Measurements from ENCODE around the gene SLF1. TPM values are rescaled to one million over a fixed set of nuclear protein-coding genes. Genes with fewer than 3 reads are reported as not detected.
A peak's percentile ranks its signal among the peaks of the same experiment; 100 is the strongest.

SLF1 gene
- total and polyA plus RNA-seq, 2 of the 8 experiments (the other 6 are each of a cell fraction or from before 2014, with no cell fraction given) = 4.8 to 15.7 TPM

DNA sequence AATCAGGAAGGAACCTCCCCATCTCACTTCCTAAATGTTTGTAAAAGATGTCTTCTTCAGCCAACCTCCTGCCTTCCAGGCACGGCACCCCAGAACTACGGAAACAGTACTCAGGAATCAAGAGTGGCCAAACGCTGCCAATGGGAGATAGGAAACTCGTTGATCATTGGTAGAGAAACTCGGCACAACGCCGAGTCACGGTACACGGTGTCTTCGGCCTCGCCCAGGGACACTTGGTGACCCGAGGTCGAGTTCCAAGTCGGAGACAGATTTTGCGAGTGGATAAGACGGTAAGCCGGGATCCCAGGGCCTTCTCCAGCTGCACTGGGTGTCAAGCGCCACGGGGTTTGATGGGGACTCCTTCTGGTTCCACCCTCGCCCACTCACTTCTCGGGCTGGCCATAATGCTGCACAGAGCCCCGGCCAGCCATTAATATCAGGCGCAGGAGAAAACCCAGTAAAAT is 408 bp upstream of the SLF1 start:
- H4K91ac ChIP-seq (replicated peaks; ENCODE audit: insufficient read length, low read length) = peak overlapping the region; percentile 65
- H3K18ac ChIP-seq (ENCODE audit: extremely low read depth, low read length) = peak overlapping the region; percentile 38; the same call in 1 of the 2 replicates
- no peak overlapping the region for H2BK20ac ChIP-seq (ENCODE audit: low read length)
- no peak overlapping the region for H2AK5ac ChIP-seq (ENCODE audit: low read depth, low read length)
- peaks cover 9% of the 10 kb centered on the region for H3K23me2 ChIP-seq (ENCODE audit: low read depth, low read length)
- H2BK120ac ChIP-seq (replicated peaks; ENCODE audit: low read depth, low read length) = no peak overlapping the region
- H3K79me1 ChIP-seq (ENCODE audit: low read depth, low read length) = no peaks in the 10 kb centered on the region; the same call in 1 of the 2 replicates
- H3K4me3 ChIP-seq (ENCODE audit: extremely low read depth in 1 of 4, insufficient read depth in 2 of 4, low read depth in 3 of 4, low read length in 4 of 4) = peak overlapping the region; percentile 66 to 94 (median 80)
- ChIA-PET CTCF (ENCODE audit: partially characterized antibody) (interaction anchor here (0.6 to 1.4 kb wide), 2 partner anchors 11 to 120 kb away, joined by 3 read pairs; no protein-coding TSS in a partner anchor), POLR2A (ENCODE audit: partially characterized antibody) (interaction anchor here (1.3 to 1.7 kb wide), 4 partner anchors 9 to 263 kb away, joined by 3 to 5 read pairs (median 4); no protein-coding TSS in a partner anchor)
- peaks cover 0 to 46% of the 10 kb centered on the region in 2 experiments; a peak in 2 of 4 replicates for H3K79me2 ChIP-seq (ENCODE audit: control insufficient read depth in 1 of 2, insufficient read depth in 2 of 2, low read length in 2 of 2)
- H3K27ac ChIP-seq (ENCODE audit: low read depth, low read length) = peak overlapping the region; percentile 40; the same call in 1 of the 2 replicates
- peak overlapping the region; percentile 69 to 91 for H3K4me2 ChIP-seq (ENCODE audit: insufficient read depth in 1 of 2, low read depth in 2 of 2, low read length in 2 of 2)
- no peak overlapping the region for H2BK12ac ChIP-seq (ENCODE audit: low read depth, low read length)
- 4% methylated on average over 23 of the region's 23 CpGs; no CpG with 5 or more reads in 1 of the 2 experiments for WGBS, 2 experiments (ENCODE audit: extremely low coverage in 1 of 2, insufficient coverage in 1 of 2, insufficient read length in 1 of 2, insufficient replicate concordance in 2 of 2, low coverage in 1 of 2, low lambda C conversion rate in 2 of 2, missing lambda C conversion rate in 1 of 2)
- H2BK5ac ChIP-seq (ENCODE audit: low read depth, low read length) = peak overlapping the region; percentile 80
- H3K9me3 ChIP-seq (ENCODE audit: insufficient read depth in 2 of 2, low read depth in 1 of 2, low read length in 1 of 2) = no peaks in the 10 kb centered on the region
- H3K14ac ChIP-seq (ENCODE audit: insufficient read length) = no peak overlapping the region
- H4K5ac ChIP-seq (ENCODE audit: insufficient read length, low read depth, low read length) = no peak overlapping the region
- peak overlapping the region; percentile 25 for H3K56ac ChIP-seq (replicated peaks; ENCODE audit: insufficient read length, low read depth, low read length)
- no peak overlapping the region for H2BK15ac ChIP-seq (ENCODE audit: low read length)
- H3K4ac ChIP-seq (replicated peaks; ENCODE audit: insufficient read length, low read depth, low read length) = no peak overlapping the region
- peaks cover 0 to 9% of the 10 kb centered on the region in 2 experiments for H4K20me1 ChIP-seq (replicated peaks in 1 of 2; ENCODE audit: control insufficient read depth in 1 of 2, insufficient read depth in 2 of 2, low read length in 2 of 2)
- H3K36me3 ChIP-seq (ENCODE audit: control insufficient read depth in 2 of 4, insufficient read depth in 4 of 4, low read length in 3 of 4) = no peaks in the 10 kb centered on the region
- FAIRE-seq (no peak), DNase-seq (ENCODE audit: low read depth in 1 of 2, low spot score in 2 of 2) (no peak)
- H3K4me1 ChIP-seq (replicated peaks in 1 of 4; ENCODE audit: control insufficient read depth in 3 of 4, insufficient read depth in 4 of 4, low read length in 3 of 4) = peaks cover 0 to 5% (median 2%) of the 10 kb centered on the region in 4 experiments; a peak in 2 of 7 replicates
- H3K9ac ChIP-seq (replicated peaks in 1 of 4; ENCODE audit: extremely low read depth in 1 of 4, low read depth in 3 of 4, low read length in 3 of 4) = peak overlapping the region in 3 of 4 experiments; percentile 9 to 68 (median 65); a peak in 6 of 7 replicates
- no peak overlapping the region for H3K23ac ChIP-seq (ENCODE audit: insufficient read length)
- peak overlapping the region; percentile 84 for H2AFZ ChIP-seq (ENCODE audit: low read length)
- no peaks in the 10 kb centered on the region for H3K27me3 ChIP-seq (replicated peaks in 1 of 4; ENCODE audit: control insufficient read depth in 3 of 4, extremely low read depth in 1 of 4, insufficient read depth in 3 of 4, low read length in 3 of 4)
- peak overlapping the region; percentile 35; the same call in 1 of the 2 replicates for H4K8ac ChIP-seq (ENCODE audit: extremely low read depth, insufficient read depth, low read length)
- no peak for TF ChIP-seq TBP (IDR thresholded peaks at IDR 0.05; ENCODE audit: low read depth, low read length)
- TF ChIP-seq CBX8 (IDR thresholded peaks at IDR 0.05; ENCODE audit: borderline replicate concordance, low read depth, low read length) = no peak
- TF ChIP-seq SIRT6 (IDR thresholded peaks at IDR 0.05; ENCODE audit: low read length) = no peak
- TF ChIP-seq YY1 (IDR thresholded peaks at IDR 0.05; ENCODE audit: low read depth, low read length) = peak; percentile 49; the same call in 1 of the 2 replicates
- TF ChIP-seq NRF1 (IDR thresholded peaks at IDR 0.05; ENCODE audit: low read depth, low read length) = no peak
- TF ChIP-seq POU5F1 (IDR thresholded peaks at IDR 0.05; ENCODE audit: low read depth, low read length) = no peak
- no peak for TF ChIP-seq CBX5 (IDR thresholded peaks at IDR 0.05; ENCODE audit: low read depth, low read length)
- TF ChIP-seq SAP30 (IDR thresholded peaks at IDR 0.05; ENCODE audit: insufficient read depth, insufficient replicate concordance, low read length) = no peak
- TF ChIP-seq, protein P1, sequence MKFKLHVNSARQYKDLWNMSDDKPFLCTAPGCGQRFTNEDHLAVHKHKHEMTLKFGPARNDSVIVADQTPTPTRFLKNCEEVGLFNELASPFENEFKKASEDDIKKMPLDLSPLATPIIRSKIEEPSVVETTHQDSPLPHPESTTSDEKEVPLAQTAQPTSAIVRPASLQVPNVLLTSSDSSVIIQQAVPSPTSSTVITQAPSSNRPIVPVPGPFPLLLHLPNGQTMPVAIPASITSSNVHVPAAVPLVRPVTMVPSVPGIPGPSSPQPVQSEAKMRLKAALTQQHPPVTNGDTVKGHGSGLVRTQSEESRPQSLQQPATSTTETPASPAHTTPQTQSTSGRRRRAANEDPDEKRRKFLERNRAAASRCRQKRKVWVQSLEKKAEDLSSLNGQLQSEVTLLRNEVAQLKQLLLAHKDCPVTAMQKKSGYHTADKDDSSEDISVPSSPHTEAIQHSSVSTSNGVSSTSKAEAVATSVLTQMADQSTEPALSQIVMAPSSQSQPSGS (IDR thresholded peaks at IDR 0.05; ENCODE audit: low read length) = no peak
- TF ChIP-seq POLR2AphosphoS5 (IDR thresholded peaks at IDR 0.05; ENCODE audit: low read depth, low read length) = no peak
- TF ChIP-seq TAF7 (optimal IDR thresholded peaks at IDR 0.05; ENCODE audit: borderline replicate concordance, low read depth, low read length) = no peak
